Measurements from ENCODE around the gene HECTD1.
"Not testable (repeated sequence)": the region's sequence is repeated elsewhere in the genome, so short reads cannot be mapped to it uniquely, and the experiment has no call there.

Gene HECTD1

GRCh38 chr14:31228533-31228932, 20.9 kb upstream of the HECTD1 start:
- DNase-seq (ENCODE audit: low read depth, low spot score) = no peak

- DNase-seq (ENCODE audit: low read depth, low spot score) = no peak
Observed at GRCh38 chr14:31224808-31225207, 17.2 kb upstream of the HECTD1 start.

GRCh38 chr14:31223331-31223730, 15.7 kb upstream of the HECTD1 start:
- no peak for DNase-seq (ENCODE audit: low read depth, low spot score)

- DNase-seq (ENCODE audit: low read depth, low spot score) = no peak
Observed at GRCh38 chr14:31222834-31223233, 15.2 kb upstream of the HECTD1 start.

- no peak for DNase-seq (ENCODE audit: low read depth, low spot score)
Observed at GRCh38 chr14:31221266-31221665, 13.7 kb upstream of the HECTD1 start.

GRCh38 chr14:31219169-31219568, 11.6 kb upstream of the HECTD1 start:
- no peak for DNase-seq (ENCODE audit: low read depth, low spot score)

GRCh38 chr14:31216359-31216758, 8.8 kb upstream of the HECTD1 start:
- no peak for DNase-seq (ENCODE audit: low read depth, low spot score)

- no peak for DNase-seq (ENCODE audit: low read depth, low spot score)
Observed at GRCh38 chr14:31212893-31213292, 5.3 kb upstream of the HECTD1 start.

- DNase-seq (ENCODE audit: low read depth, low spot score) = no peak
Observed at GRCh38 chr14:31209605-31210004, 2.0 kb upstream of the HECTD1 start.

GRCh38 chr14:31208546-31209424, 1.2 kb upstream of the HECTD1 start:
- DNase-seq (ENCODE audit: low read depth, low spot score) = no peak

GRCh38 chr14:31207287-31207754, 272 bp downstream of the HECTD1 start:
- DNase-seq (ENCODE audit: low read depth, low spot score) = peak; percentile 57

- no peak for DNase-seq (ENCODE audit: low read depth, low spot score)
Observed at GRCh38 chr14:31206536-31207286, 882 bp downstream of the HECTD1 start.

- no peak for DNase-seq (ENCODE audit: low read depth, low spot score)
Observed at GRCh38 chr14:31205681-31206535, 1.7 kb downstream of the HECTD1 start.

- no peak for DNase-seq (ENCODE audit: low read depth, low spot score)
Observed at GRCh38 chr14:31204593-31205534, 2.7 kb downstream of the HECTD1 start.

- DNase-seq (ENCODE audit: low read depth, low spot score) = not testable (repeated sequence)
Observed at GRCh38 chr14:31203899-31204592, 3.5 kb downstream of the HECTD1 start.

- no peak for DNase-seq (ENCODE audit: low read depth, low spot score)
Observed at GRCh38 chr14:31203414-31203742, 4.2 kb downstream of the HECTD1 start.

GRCh38 chr14:31201111-31201510, 6.5 kb downstream of the HECTD1 start:
- DNase-seq (ENCODE audit: low read depth, low spot score) = no peak

- no peak for DNase-seq (ENCODE audit: low read depth, low spot score)
Observed at GRCh38 chr14:31200702-31200990, 6.9 kb downstream of the HECTD1 start.

GRCh38 chr14:31197671-31198070, 9.9 kb downstream of the HECTD1 start:
- no peak for DNase-seq (ENCODE audit: low read depth, low spot score)

GRCh38 chr14:31196839-31197492, 10.6 kb downstream of the HECTD1 start:
- no peak for DNase-seq (ENCODE audit: low read depth, low spot score)

Data from smooth muscle cell of the brain vasculature (primary cell).